HFF-Myc (cell line): ENCODE data around the gene MBNL1.

Experiments used
- DNase-seq: peaks from one replicate; pipeline ENCODE4 v3.0.0-alpha.2; 2011; ENCODE audit warnings: low read depth; ENCODE audit errors: extremely low read depth
- H3K4me3 ChIP-seq: replicated peaks from 2 replicates; pipeline ENCODE4 v1.5.1; 2011; ENCODE audit warnings: low read depth, mild to moderate bottlenecking, control low read depth, low read length
- CTCF ChIP-seq: IDR thresholded peaks from 2 replicates; pipeline ENCODE4 v1.5.1; 2012; ENCODE audit warnings: mild to moderate bottlenecking, low read depth, low read length, control low read depth; ENCODE audit errors: missing control alignments

Gene MBNL1

DNA sequence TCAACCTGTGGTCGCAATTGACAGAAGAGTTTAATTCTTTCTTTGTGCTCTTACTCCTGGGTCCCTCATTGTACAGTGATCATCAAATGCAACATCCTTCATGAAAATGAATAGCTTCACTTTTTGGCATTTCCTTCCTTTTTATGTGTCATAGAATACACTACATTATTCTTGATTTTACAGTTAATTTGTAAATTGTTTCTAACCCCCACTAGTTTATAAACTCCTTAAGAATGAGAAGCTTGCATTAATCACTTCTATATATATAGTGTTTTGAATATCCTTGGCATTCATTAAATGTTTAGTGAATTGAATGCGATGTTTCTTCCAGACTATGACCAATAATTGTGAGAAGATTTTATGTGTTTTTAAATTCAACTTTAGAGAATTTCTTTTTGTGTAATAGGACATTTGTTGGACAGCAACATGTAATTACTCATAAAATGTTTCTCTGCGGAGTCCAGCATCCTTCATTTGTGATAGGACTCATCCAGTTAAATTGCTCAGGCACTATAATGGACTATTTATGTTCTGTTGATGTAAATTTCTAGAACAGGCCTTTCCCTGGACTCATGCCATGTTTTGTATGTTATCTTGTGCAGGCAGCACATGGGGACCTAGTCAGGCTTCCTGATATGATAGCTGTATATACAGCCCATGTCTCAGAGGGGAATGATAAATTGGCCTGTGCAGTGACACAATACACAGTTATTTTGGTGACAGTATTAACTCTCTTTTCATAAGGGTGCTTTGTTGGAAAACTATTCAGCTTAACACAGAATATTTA, 51.3 kb downstream of the MBNL1 start:
- no peak for DNase-seq

DNA sequence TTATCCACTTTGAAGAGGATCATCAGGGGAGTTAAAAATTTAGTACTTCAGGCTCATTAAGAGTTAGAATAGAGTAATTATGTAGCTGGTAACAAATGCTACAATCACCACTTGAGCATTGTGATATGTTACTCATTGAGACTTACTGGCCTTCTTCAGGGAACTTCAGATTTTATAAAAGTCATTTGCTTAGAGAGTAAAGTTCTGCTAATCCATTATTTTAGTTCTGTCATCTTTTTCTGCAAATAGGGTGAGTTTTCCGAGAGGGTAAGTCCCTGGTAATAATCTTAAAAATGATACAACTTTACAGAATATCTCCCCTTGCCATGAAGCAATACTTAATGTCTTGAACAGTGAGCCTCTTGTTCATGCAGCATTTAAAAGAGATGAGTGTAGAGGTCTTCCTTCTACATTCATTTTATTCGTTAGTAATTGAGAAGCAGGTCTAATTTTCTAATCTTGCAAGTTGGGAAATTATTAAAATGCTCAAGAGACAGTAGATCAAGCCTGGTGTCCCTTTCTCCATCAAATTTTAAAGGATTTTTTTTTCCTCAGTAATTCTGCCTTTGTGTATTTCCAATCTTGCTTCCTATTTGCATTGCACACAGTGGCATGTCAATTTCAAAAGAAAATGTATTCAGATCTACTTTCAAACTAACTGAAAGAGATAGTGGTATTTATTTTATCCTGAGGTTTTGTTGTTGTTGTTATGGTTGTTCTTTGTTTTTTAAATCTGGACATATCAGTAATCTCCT, 52.6 kb downstream of the MBNL1 start:
- TF ChIP-seq CTCF = no peak
- H3K4me3 ChIP-seq = no peak overlapping the region
- DNase-seq = no peak

More for the DNA sequence above, 51.3 kb downstream of the MBNL1 start:
- TF ChIP-seq CTCF = no peak
- no peak overlapping the region for H3K4me3 ChIP-seq

- DNase-seq = no peak
- TF ChIP-seq CTCF = no peak
- H3K4me3 ChIP-seq = no peak overlapping the region
Observed at GRCh38 chr3:152321955-152322377, 53.2 kb downstream of the MBNL1 start.

DNA sequence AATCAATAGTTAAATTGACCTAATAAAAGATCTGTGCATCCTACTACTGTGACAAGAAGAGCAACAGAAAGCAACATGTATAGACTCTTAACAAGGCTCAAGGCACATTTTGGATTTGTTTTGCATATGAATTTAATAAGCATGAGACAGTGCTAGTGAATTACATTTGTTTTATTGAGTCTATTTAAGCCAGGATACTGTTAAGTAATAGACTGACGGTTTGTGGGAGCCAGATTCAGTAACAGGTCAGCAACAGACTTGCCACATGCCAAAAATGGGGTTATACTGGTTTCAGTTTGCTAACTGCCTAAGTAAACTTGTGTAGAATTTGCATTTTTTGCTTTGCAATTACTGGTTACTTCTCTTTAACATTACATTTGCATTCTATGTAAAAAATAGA, 54.0 kb downstream of the MBNL1 start:
- TF ChIP-seq CTCF = no peak
- no peak overlapping the region for H3K4me3 ChIP-seq
- no peak for DNase-seq

DNA sequence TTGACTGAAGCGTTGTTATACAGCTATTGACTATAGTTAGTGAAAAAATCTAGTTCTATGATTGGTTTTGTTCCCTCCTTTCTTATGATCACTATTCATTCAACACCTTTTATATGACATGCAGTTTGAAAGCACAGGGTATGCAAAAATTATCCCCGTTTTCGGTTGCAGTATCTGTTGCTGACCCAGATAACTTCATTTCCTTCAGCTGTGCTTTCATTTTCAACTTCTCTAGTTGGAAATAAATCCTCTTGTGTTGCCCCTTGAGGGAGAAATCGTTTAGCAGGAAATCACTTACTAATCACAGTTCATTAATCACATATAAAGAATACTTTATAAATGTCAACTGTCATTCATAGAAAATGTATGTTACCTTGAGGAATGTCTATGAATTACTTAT, 55.1 kb downstream of the MBNL1 start:
- no peak overlapping the region for H3K4me3 ChIP-seq
- no peak for TF ChIP-seq CTCF
- DNase-seq = no peak

GRCh38 chr3:152325136-152325535, 56.4 kb downstream of the MBNL1 start:
- no peak for DNase-seq
- H3K4me3 ChIP-seq = no peak overlapping the region
- no peak for TF ChIP-seq CTCF

- H3K4me3 ChIP-seq = no peak overlapping the region
- no peak for TF ChIP-seq CTCF
- no peak for DNase-seq
Observed at GRCh38 chr3:152327203-152327602, 58.5 kb downstream of the MBNL1 start.
